GM10248 (cell line): ENCODE measurements around the gene ZNF417.
"Not testable (repeated sequence)": the region's sequence is repeated elsewhere in the genome, so short reads cannot be mapped to it uniquely, and the experiment has no call there.

Experiments used
- CTCF ChIA-PET: fragments of 300-600 bp; sonication (Branson Sonifier 250); formaldehyde crosslinking; extraction: SDS; loops from one replicate; lab custom pipeline; 2021; ENCODE audit warnings: antibody characterized with exemption; lab: Yijun Ruan, JAX
- POLR2A ChIA-PET: fragments of 350-650 bp; sonication (Branson Sonifier 250); formaldehyde crosslinking; extraction: SDS; loops from one replicate; lab custom pipeline; 2020; ENCODE audit warnings: antibody characterized with exemption; lab: Yijun Ruan, JAX
- DNase-seq: peaks from one replicate; pipeline ENCODE4 v3.0.0; 2012; ENCODE audit errors: extremely low spot score
- CTCF ChIP-seq: IDR thresholded peaks from 2 replicates; pipeline ENCODE4 v1.5.1; 2012; ENCODE audit warnings: mild to moderate bottlenecking, low read depth; ENCODE audit errors: extremely low read depth, missing control alignments, control extremely low read depth

The ZNF417 gene

GRCh38 chr19:57916168-57916995, at the start of gene ZNF417:
TSS of gene ZNF417 (minus strand) at chr19:57916592. CDS start at chr19:57916411, 181 bp downstream.
- CTCF ChIA-PET = interaction anchor here (0.9 to 1.5 kb wide), 2 partner anchors 8 to 28 kb away, joined by 3 read pairs; no protein-coding TSS in a partner anchor
- peak; percentile 61 for TF ChIP-seq CTCF
- peak; percentile 90 for DNase-seq
- POLR2A ChIA-PET = not testable (repeated sequence)

- DNase-seq = no peak
- TF ChIP-seq CTCF = no peak
- POLR2A ChIA-PET = no interaction called here
- CTCF ChIA-PET = interaction anchor here (1.0 kb wide), 1 partner anchor 30 kb away, joined by 3 read pairs; no protein-coding TSS in a partner anchor
Measured at GRCh38 chr19:57964761-57965160, 48.4 kb upstream of the ZNF417 start.

- no peak for TF ChIP-seq CTCF
- ChIA-PET CTCF (interaction anchor here (1.1 kb wide), 1 partner anchor 9 kb away, joined by 3 read pairs; no protein-coding TSS in a partner anchor), POLR2A (no interaction called here)
- DNase-seq = no peak
Measured at GRCh38 chr19:57961785-57962184, 45.4 kb upstream of the ZNF417 start.

GRCh38 chr19:57954996-57955395, 38.6 kb upstream of the ZNF417 start:
- no peak for TF ChIP-seq CTCF
- POLR2A ChIA-PET = no interaction called here
- CTCF ChIA-PET = no interaction called here
- DNase-seq = no peak

- DNase-seq = no peak
- ChIA-PET POLR2A (interaction anchor here (0.6 kb wide), 1 partner anchor 138 kb away, joined by 4 read pairs; no protein-coding TSS in a partner anchor), CTCF (no interaction called here)
- no peak for TF ChIP-seq CTCF
Measured at GRCh38 chr19:57949702-57950101, 33.3 kb upstream of the ZNF417 start.

- TF ChIP-seq CTCF = no peak
- no peak for DNase-seq
- ChIA-PET CTCF (no interaction called here), POLR2A (no interaction called here)
Measured at GRCh38 chr19:57949296-57949695, 32.9 kb upstream of the ZNF417 start.
